ENCODE results near the gene ZNRF3. TPM values are rescaled to one million over a fixed set of nuclear protein-coding genes. Genes with fewer than 3 reads are reported as not detected.

The ZNRF3 gene
- polyA plus RNA-seq, 1 of the 3 experiments (the other 2 are of a cell fraction) = 4.2 TPM

DNA sequence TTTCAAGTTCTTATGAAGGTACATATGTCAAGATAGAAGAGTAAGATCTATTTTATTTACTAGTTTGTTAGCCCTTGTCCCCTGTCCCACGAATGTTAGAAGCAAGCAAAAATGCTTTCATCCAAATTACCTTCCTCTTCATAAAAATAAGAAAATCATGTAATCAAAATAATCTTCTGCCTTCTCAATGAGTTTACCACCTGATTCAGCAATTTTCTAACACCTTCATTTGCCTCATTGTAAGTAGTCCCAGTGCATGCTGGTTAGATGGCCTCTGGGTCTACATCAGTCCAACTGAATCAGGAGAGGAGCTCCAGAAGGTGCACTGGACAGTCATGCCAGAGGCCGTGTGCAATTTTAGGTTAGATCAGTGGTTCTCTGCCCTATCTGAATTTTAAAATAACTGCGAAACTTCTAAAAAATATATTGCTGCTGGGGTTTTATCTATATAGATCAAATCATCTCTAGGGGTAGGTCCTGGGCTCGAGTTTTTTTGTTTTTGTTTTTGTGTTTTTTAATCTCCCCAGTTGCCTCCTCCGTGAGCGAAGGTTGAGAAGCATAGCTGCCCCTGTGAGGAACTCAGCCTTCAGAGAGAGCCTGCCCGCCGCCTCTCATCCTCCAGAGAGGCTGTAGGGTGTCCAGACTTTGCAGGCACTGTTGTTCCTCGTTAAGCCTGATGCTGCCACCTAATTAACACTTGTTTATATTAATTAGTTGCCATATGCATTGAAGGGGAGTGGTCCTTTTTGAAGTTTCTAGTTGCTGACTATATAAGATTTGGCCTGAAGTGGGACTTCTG, 146.0 kb downstream of the ZNRF3 start (continued):
- TF ChIP-seq, protein P1, sequence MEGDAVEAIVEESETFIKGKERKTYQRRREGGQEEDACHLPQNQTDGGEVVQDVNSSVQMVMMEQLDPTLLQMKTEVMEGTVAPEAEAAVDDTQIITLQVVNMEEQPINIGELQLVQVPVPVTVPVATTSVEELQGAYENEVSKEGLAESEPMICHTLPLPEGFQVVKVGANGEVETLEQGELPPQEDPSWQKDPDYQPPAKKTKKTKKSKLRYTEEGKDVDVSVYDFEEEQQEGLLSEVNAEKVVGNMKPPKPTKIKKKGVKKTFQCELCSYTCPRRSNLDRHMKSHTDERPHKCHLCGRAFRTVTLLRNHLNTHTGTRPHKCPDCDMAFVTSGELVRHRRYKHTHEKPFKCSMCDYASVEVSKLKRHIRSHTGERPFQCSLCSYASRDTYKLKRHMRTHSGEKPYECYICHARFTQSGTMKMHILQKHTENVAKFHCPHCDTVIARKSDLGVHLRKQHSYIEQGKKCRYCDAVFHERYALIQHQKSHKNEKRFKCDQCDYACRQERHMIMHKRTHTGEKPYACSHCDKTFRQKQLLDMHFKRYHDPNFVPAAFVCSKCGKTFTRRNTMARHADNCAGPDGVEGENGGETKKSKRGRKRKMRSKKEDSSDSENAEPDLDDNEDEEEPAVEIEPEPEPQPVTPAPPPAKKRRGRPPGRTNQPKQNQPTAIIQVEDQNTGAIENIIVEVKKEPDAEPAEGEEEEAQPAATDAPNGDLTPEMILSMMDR (IDR thresholded peaks at IDR 0.05) = no peak

DNA sequence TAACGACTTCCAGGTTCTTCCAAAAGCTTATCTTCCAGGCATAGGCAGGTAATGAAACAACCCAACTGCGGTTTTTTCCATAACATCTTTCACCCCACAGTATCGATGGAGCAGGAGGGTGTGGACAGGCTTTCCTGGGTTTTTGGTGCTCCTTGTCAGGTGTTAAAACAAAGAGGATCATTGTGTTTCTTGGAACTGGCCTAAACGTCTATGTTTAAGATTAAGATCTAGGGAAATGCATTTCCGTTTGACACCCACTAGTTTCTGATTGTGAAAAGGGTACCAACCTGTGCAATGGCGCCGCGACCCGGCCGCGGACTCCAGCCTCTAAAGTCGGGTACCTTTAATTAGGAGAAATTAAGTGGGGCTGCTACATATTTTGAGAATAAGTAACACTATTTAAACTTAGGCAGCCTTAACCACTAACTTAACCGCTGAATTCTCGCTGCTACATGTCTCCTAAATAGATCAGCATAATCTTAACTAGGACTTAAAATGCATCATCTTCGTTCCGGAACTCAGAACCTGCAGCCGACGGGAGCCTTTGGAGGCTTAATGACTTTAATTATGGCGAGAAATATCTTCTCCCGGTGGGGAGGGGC, 146.7 kb downstream of the ZNRF3 start:
- Histone ChIP-seq H3K4me3 (ENCODE audit: low read depth in 2 of 2, low read length in 1 of 2) (peak overlapping the region; percentile 46 to 54), H3K79me2 (ENCODE audit: insufficient read depth) (peaks cover 29% of the 10 kb centered on the region; the same call in 1 of the 2 replicates), H3K4me1 (ENCODE audit: control insufficient read depth in 1 of 2, insufficient read depth in 2 of 2, low read depth in 1 of 2, low read length in 1 of 2) (peaks cover 22 to 32% of the 10 kb centered on the region in 2 experiments), H3K36me3 (replicated peaks in 1 of 2; ENCODE audit: control insufficient read depth in 1 of 2, insufficient read depth in 2 of 2, low read length in 1 of 2) (no peaks in the 10 kb centered on the region), H3K4me2 (peak overlapping the region; percentile 80), H3K9me2 (no peaks in the 10 kb centered on the region), H2AFZ (ENCODE audit: low read depth) (peak overlapping the region; percentile 73; the same call in 1 of the 2 replicates), H3K9ac (peak overlapping the region; percentile 80), H3F3A (replicated peaks; ENCODE audit: insufficient read depth) (peaks cover 21% of the 10 kb centered on the region), H3K27me3 (ENCODE audit: insufficient read depth) (no peaks in the 10 kb centered on the region), H3K9me3 (no peaks in the 10 kb centered on the region), H4K20me1 (ENCODE audit: insufficient read depth) (no peaks in the 10 kb centered on the region), H3K27ac (ENCODE audit: low read depth in 2 of 2, low read length in 1 of 2) (peak overlapping the region; percentile 86 to 99)
- TF ChIP-seq, protein P1 (IDR thresholded peaks at IDR 0.05) = no peak
- TF ChIP-seq TAF1 (IDR thresholded peaks at IDR 0.05; ENCODE audit: borderline replicate concordance, low read depth, low read length) = no peak
- no peak for TF ChIP-seq FOXM1 (IDR thresholded peaks at IDR 0.05; ENCODE audit: low read depth)
- TF ChIP-seq GATA2 (CRISPR knock-in tag; IDR thresholded peaks at IDR 0.05) = 0 out of 2 replicates have a peak, but pooled peaks have one; percentile 20
- WGBS (ENCODE audit: low lambda C conversion rate) = 45% methylated on average over 20 of the region's 20 CpGs
- POLR2A ChIA-PET = interaction anchor here (1.0 to 1.3 kb wide), 2 partner anchors 112 to 147 kb away, joined by 3 to 4 read pairs; partner anchors contain the start of gene ZNRF3
- DNase-seq = no peak
- CTCF ChIA-PET = interaction anchor here (0.8 to 3.9 kb wide), 6 partner anchors 10 to 429 kb away, joined by 3 to 20 read pairs (median 7); no protein-coding TSS in a partner anchor

DNA sequence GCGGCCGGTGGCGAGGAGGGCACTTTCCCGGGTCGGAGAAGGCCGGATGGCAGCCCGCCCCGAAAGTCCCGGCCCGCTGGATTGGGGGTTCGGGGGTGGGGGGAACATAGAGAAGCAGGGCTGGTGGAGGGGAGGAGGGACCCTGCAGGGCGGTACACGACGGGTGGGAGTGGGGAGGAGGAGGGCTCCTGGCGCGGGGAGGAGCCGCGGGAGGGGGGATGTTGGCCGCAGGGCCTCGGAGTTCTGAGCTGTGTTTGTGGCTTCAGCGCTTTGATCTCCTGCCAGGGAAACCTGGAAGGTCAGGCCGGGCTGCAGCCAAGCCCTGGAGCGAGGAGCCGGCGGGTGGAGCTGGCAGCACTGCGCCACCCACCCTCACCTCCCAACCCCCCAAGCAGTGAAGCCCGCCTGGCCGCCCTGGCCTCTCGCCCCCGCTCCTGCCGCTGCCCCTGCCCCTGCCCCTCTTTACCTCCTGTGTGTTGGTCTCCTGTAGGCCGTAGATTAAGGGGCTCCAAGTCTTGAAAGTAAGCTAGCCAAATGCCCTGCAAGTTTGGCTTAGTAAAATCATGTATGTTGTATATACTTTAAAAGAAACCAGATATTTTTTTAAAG, 147.3 kb downstream of the ZNRF3 start:
- ChIA-PET POLR2A (interaction anchor here (0.9 to 1.3 kb wide), 3 partner anchors 16 to 148 kb away, joined by 3 to 4 read pairs (median 3); partner anchors contain the start of gene ZNRF3), CTCF (interaction anchor here (0.6 to 3.9 kb wide), 8 partner anchors 9 to 430 kb away, joined by 3 to 20 read pairs (median 3); no protein-coding TSS in a partner anchor)
- H3K36me3 ChIP-seq (replicated peaks in 1 of 2; ENCODE audit: control insufficient read depth in 1 of 2, insufficient read depth in 2 of 2, low read length in 1 of 2) = no peaks in the 10 kb centered on the region
- TF ChIP-seq, protein P2, sequence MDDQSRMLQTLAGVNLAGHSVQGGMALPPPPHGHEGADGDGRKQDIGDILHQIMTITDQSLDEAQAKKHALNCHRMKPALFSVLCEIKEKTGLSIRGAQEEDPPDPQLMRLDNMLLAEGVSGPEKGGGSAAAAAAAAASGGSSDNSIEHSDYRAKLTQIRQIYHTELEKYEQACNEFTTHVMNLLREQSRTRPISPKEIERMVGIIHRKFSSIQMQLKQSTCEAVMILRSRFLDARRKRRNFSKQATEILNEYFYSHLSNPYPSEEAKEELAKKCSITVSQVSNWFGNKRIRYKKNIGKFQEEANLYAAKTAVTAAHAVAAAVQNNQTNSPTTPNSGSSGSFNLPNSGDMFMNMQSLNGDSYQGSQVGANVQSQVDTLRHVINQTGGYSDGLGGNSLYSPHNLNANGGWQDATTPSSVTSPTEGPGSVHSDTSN (IDR thresholded peaks at IDR 0.05) = peak; percentile 58; the same call in 1 of the 2 replicates
- TF ChIP-seq GABPA (IDR thresholded peaks at IDR 0.05; ENCODE audit: low read depth) (no peak; the same call in 1 of the 2 replicates), TEAD4 (IDR thresholded peaks at IDR 0.05; ENCODE audit: borderline replicate concordance, insufficient read depth) (no peak), TCF12 (IDR thresholded peaks at IDR 0.05) (peak; percentile 66)
- TF ChIP-seq, protein P3, sequence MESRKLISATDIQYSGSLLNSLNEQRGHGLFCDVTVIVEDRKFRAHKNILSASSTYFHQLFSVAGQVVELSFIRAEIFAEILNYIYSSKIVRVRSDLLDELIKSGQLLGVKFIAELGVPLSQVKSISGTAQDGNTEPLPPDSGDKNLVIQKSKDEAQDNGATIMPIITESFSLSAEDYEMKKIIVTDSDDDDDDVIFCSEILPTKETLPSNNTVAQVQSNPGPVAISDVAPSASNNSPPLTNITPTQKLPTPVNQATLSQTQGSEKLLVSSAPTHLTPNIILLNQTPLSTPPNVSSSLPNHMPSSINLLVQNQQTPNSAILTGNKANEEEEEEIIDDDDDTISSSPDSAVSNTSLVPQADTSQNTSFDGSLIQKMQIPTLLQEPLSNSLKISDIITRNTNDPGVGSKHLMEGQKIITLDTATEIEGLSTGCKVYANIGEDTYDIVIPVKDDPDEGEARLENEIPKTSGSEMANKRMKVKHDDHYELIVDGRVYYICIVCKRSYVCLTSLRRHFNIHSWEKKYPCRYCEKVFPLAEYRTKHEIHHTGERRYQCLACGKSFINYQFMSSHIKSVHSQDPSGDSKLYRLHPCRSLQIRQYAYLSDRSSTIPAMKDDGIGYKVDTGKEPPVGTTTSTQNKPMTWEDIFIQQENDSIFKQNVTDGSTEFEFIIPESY (IDR thresholded peaks at IDR 0.05; ENCODE audit: borderline replicate concordance, low read depth) = 0 out of 2 replicates have a peak, but pooled peaks have one; percentile 27

More for the DNA sequence above, 147.3 kb downstream of the ZNRF3 start:
- H3K27ac ChIP-seq (ENCODE audit: low read depth in 2 of 2, low read length in 1 of 2) = peak overlapping the region; percentile 86 to 99
- H2AFZ ChIP-seq (ENCODE audit: low read depth) = peak overlapping the region; percentile 75
- H3K9me2 ChIP-seq = no peaks in the 10 kb centered on the region
- peak overlapping the region; percentile 80 for H3K4me2 ChIP-seq
- H3K9ac ChIP-seq = peak overlapping the region; percentile 80
- peaks cover 29% of the 10 kb centered on the region; the same call in 1 of the 2 replicates for H3K79me2 ChIP-seq (ENCODE audit: insufficient read depth)
- H4K20me1 ChIP-seq (ENCODE audit: insufficient read depth) = no peaks in the 10 kb centered on the region
- DNase-seq = peak; percentile 94
- WGBS (ENCODE audit: low lambda C conversion rate) = 3% methylated on average over 6 of the region's 32 CpGs
- H3K9me3 ChIP-seq = no peaks in the 10 kb centered on the region
- no peaks in the 10 kb centered on the region for H3K27me3 ChIP-seq (ENCODE audit: insufficient read depth)
- H3K4me3 ChIP-seq (ENCODE audit: low read depth in 2 of 2, low read length in 1 of 2) = peak overlapping the region; percentile 46 to 54
- H3K4me1 ChIP-seq (ENCODE audit: control insufficient read depth in 1 of 2, insufficient read depth in 2 of 2, low read depth in 1 of 2, low read length in 1 of 2) = peaks cover 22 to 32% of the 10 kb centered on the region in 2 experiments
- peaks cover 21% of the 10 kb centered on the region for H3F3A ChIP-seq (replicated peaks; ENCODE audit: insufficient read depth)

Data from SK-N-SH (cell line).